B cell (primary cell): ENCODE results near the gene HOXA5. TPM values are rescaled to one million over a fixed set of nuclear protein-coding genes. Genes with fewer than 3 reads are reported as not detected.
A peak's percentile ranks its signal among the peaks of the same experiment; 100 is the strongest.

ENCODE experiments used
- ATAC-seq: fragments of 200-7000 bp; cut with Tn5 transposase; one replicate; pipeline ENCODE4 v1.10.0; 2021; ENCODE audit warnings: low read depth, mild to moderate bottlenecking, moderate number of reproducible peaks, moderate library complexity
- CTCF ChIA-PET: fragments of 350-600 bp; sonication (Branson Sonifier 250); formaldehyde crosslinking; loops from one replicate; lab custom pipeline; 2021; ENCODE audit warnings: antibody characterized with exemption, inconsistent platforms; lab: Charles Lee
- POLR2A ChIA-PET: fragments of 350-600 bp; sonication (Branson Sonifier 250); formaldehyde crosslinking; loops from one replicate; lab custom pipeline; 2021; ENCODE audit warnings: antibody characterized with exemption; lab: Charles Lee
- DNase-seq: peaks from one replicate; pipeline ENCODE4 v3.0.0; 2013
- H2AFZ ChIP-seq: 2 replicates; pipeline ENCODE4 v1.6.1; 2012; ENCODE audit warnings: mild to moderate bottlenecking, low read depth, low read length; ENCODE audit not compliant: insufficient read depth, poor library complexity, severe bottlenecking
- H3K27ac ChIP-seq, 2 donors: 1 replicate in 1 of 2; 2 replicates in 1 of 2; pipeline ENCODE4 v1.5.1; 2012 to 2013; ENCODE audit warnings: low read length in 2 of 2, mild to moderate bottlenecking in 2 of 2, moderate library complexity in 1 of 2
- H3K27me3 ChIP-seq, 4 experiments: fragments of 200-600 bp in 1 of 4; sonication (generic) in 1 of 4; replicated peaks in 1 of 4; 1 replicate in 2 of 4; 2 replicates in 2 of 4; pipeline versions ENCODE4 v1.6.1 to v1.7.0; 2013 to 2016; ENCODE audit warnings: low read length in 3 of 4, mild to moderate bottlenecking in 2 of 4, mixed read lengths in 1 of 4, moderate library complexity in 1 of 4; ENCODE audit not compliant: insufficient read depth in 4 of 4, control insufficient read depth in 3 of 4; ENCODE audit errors: control extremely low read depth in 1 of 4
- H3K36me3 ChIP-seq, 2 experiments: replicated peaks in 1 of 2; 1 replicate in 1 of 2; 2 replicates in 1 of 2; pipeline versions ENCODE4 v1.6.1 to v1.7.1; 2013; ENCODE audit warnings: low read length in 1 of 2; ENCODE audit not compliant: insufficient read depth in 2 of 2, control insufficient read depth in 1 of 2; ENCODE audit errors: control extremely low read depth in 1 of 2, extremely low read depth in 1 of 2
- H3K4me1 ChIP-seq, 2 donors: fragments of 200-600 bp in 1 of 2; sonication (generic) in 1 of 2; 1 replicate in 1 of 2; 2 replicates in 1 of 2; pipeline versions ENCODE4 v1.5.1 to v1.6.1; 2013 to 2017; ENCODE audit warnings: low read length in 2 of 2; ENCODE audit not compliant: control insufficient read depth in 2 of 2, insufficient read depth in 2 of 2
- H3K4me2 ChIP-seq: replicated peaks from 2 replicates; pipeline ENCODE3; 2012; ENCODE audit warnings: mild to moderate bottlenecking, low read depth, low read length; ENCODE audit not compliant: poor library complexity, severe bottlenecking
- H3K4me3 ChIP-seq, 5 experiments: fragments of 200-600 bp in 1 of 5; sonication (generic) in 1 of 5; 1 replicate in 3 of 5; 2 replicates in 2 of 5; pipeline versions ENCODE4 v1.5.1 to v1.7.0; 2011 to 2016; ENCODE audit warnings: low read length in 4 of 5, mild to moderate bottlenecking in 4 of 5, low read depth in 2 of 5, control low read depth in 1 of 5, moderate library complexity in 1 of 5; ENCODE audit not compliant: insufficient read depth in 1 of 5; ENCODE audit errors: control extremely low read depth in 1 of 5, extremely low read depth in 1 of 5
- H3K79me2 ChIP-seq: fragments of 200-600 bp; sonication (generic); one replicate; pipeline ENCODE4 v1.6.0; 2016; ENCODE audit warnings: low read length; ENCODE audit not compliant: control insufficient read depth, insufficient read depth
- H3K9ac ChIP-seq: fragments of 200-600 bp; sonication (generic); 2 replicates; pipeline ENCODE4 v1.6.1; 2017; ENCODE audit warnings: mild to moderate bottlenecking, low read length, moderate library complexity
- H3K9me3 ChIP-seq, 3 donors: one replicate each; pipeline versions ENCODE4 v1.6.1 to v1.7.1; 2013; ENCODE audit warnings: low read length in 2 of 3; ENCODE audit not compliant: control insufficient read depth in 2 of 3, insufficient read depth in 1 of 3; ENCODE audit errors: control extremely low read depth in 1 of 3
- H4K20me1 ChIP-seq: 2 replicates; pipeline ENCODE4 v1.6.0; 2012; ENCODE audit warnings: mild to moderate bottlenecking, low read length; ENCODE audit not compliant: insufficient read depth, control insufficient read depth, poor library complexity, severe bottlenecking
- H3K27ac Mint-ChIP-seq: one replicate; pipeline ENCODE4 v1.8.0; 2021; ENCODE audit warnings: mixed read lengths
- H3K27me3 Mint-ChIP-seq: one replicate; pipeline ENCODE4 v1.8.0; 2021; ENCODE audit warnings: mixed read lengths
- H3K4me1 Mint-ChIP-seq: one replicate; pipeline ENCODE4 v1.8.0; 2021; ENCODE audit warnings: mixed read lengths
- H3K4me3 Mint-ChIP-seq: one replicate; pipeline ENCODE4 v1.8.0; 2021; ENCODE audit warnings: mixed read lengths
- H3K9me3 Mint-ChIP-seq: one replicate; pipeline ENCODE4 v1.8.0; 2022; ENCODE audit warnings: mixed read lengths; ENCODE audit not compliant: insufficient read depth
- EZH2 ChIP-seq: IDR thresholded peaks from 2 replicates; pipeline ENCODE4 v1.6.1; 2012; ENCODE audit warnings: borderline replicate concordance, low read depth, mild to moderate bottlenecking, moderate library complexity, low read length; ENCODE audit not compliant: insufficient read depth, poor library complexity, severe bottlenecking
- WGBS: methylation state at CpG from one replicate; pipeline ENCODE4 v1.1.5; 2013; ENCODE audit warnings: missing lambda C conversion rate; ENCODE audit not compliant: insufficient coverage; 5-methylcytosine and 5-hydroxymethylcytosine counted together
- intact Hi-C: fragments of 100-400 bp; cut with micrococcal nuclease; formaldehyde crosslinking; loops from one replicate; pipeline ENCODE4 v1.10.0; 2022
- polyA plus RNA-seq: library from polyadenylated mRNA; depleted of rRNA; stranded (reverse); fragments of >200 nt; gene quantifications from 2 replicates; pipeline ENCODE4 v1.2.3, GENCODE V29; 2012
- total RNA-seq, 2 donors: library from RNA; stranded (reverse); fragments of 120-200 nt in 1 of 2; gene quantifications; 1 replicate in 1 of 2; 2 replicates in 1 of 2; pipeline versions ENCODE4 v1.2.3 to v1.2.4, GENCODE V29; 2013 to 2022
- TF ChIP-seq, protein P1 (sequence below): fragments of 200-600 bp; IDR thresholded peaks from one replicate; pipeline ENCODE4 v1.8.0; 2022; ENCODE audit warnings: antibody characterized with exemption, mild to moderate bottlenecking

The HOXA5 gene
- total and polyA plus RNA-seq, 2 donors (not counting 1 experiment from before 2014, with no cell fraction given), result not detected

DNA sequence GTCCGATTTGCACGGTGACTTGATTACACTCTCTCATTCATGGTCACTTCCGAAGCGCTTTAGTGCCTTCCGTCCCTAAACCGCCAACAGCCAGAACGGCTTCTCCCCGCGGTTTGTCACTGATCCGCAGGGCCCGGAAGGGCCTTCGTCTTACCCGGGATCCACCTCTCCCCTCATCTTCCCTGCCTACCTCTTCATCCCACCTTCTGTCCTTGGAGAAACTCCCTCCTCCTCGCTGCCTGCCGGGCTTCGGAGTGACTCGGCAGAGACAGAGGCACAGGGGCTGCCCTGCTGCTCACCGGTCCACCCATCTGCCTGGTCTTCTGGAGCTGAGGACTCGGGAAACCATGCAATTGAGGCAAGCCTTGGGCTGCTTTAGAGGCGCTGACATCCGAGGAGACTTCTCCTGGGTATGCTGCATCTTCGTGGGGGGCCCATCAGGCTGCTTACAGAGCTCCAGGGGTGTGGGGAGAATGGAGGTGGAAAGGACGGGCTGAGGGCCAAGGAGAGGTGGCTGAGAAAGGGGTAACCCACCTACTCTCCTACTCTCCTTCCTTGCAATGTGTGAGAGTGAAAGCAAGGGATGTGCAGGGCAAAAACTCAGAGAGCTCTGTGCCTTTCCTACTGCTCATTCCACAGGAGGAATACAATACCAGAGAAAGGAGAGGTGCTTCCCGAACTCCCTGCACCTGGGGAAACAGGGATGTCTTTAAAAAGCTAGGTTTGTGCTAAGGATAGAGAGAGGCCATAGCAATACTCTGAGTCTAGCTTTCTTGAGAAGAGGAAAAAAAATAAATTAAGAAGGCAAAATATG, 42.6 kb upstream of the HOXA5 start:
- Mint-ChIP-seq H3K27me3 (peaks cover 80% of the 10 kb centered on the region), H3K9me3 (no peaks in the 10 kb centered on the region), H3K27ac (peak overlapping the region; percentile 77), H3K4me1 (peaks cover 41% of the 10 kb centered on the region), H3K4me3 (peak overlapping the region; percentile 78)
- Histone ChIP-seq H3K79me2 (no peaks in the 10 kb centered on the region), H3K4me1 (peaks cover 50 to 73% of the 10 kb centered on the region in 2 donors), H4K20me1 (no peaks in the 10 kb centered on the region), H3K27me3 (peaks cover 0 to 96% (median 84%) of the 10 kb centered on the region in 4 experiments), H3K36me3 (no peaks in the 10 kb centered on the region), H3K4me3 (no peak overlapping the region), H3K9me3 (peaks cover 0 to 72% (median 9%) of the 10 kb centered on the region in 3 donors), H2AFZ (no peak overlapping the region), H3K4me2 (peak overlapping the region; percentile 71), H3K27ac (no peak overlapping the region), H3K9ac (no peak overlapping the region)
- CTCF ChIA-PET, result interaction anchor here (0.7 to 5.9 kb wide), 7 partner anchors 9 to 834 kb away, joined by 3 to 28 read pairs (median 4); partner anchors contain the start of gene HOXA13
- WGBS, result 12% methylated on average over 19 of the region's 24 CpGs
- ATAC-seq, result no peak
- intact Hi-C loops, result loop anchor here (2.0 to 5.0 kb wide), 2 partner anchors 19 to 34 kb away; partner anchors contain the start of gene HOXA3
- POLR2A ChIA-PET, result no interaction called here
- DNase-seq, result peak; percentile 44
- TF ChIP-seq, protein P1, sequence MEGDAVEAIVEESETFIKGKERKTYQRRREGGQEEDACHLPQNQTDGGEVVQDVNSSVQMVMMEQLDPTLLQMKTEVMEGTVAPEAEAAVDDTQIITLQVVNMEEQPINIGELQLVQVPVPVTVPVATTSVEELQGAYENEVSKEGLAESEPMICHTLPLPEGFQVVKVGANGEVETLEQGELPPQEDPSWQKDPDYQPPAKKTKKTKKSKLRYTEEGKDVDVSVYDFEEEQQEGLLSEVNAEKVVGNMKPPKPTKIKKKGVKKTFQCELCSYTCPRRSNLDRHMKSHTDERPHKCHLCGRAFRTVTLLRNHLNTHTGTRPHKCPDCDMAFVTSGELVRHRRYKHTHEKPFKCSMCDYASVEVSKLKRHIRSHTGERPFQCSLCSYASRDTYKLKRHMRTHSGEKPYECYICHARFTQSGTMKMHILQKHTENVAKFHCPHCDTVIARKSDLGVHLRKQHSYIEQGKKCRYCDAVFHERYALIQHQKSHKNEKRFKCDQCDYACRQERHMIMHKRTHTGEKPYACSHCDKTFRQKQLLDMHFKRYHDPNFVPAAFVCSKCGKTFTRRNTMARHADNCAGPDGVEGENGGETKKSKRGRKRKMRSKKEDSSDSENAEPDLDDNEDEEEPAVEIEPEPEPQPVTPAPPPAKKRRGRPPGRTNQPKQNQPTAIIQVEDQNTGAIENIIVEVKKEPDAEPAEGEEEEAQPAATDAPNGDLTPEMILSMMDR, result no peak
- TF ChIP-seq EZH2, result no peak
